Loucy (cell line): ENCODE data around the gene PTTG1IP.
A peak's percentile ranks its signal among the peaks of the same experiment; 100 is the strongest.

Source experiments
- H2AFZ ChIP-seq: fragments of 200-600 bp; sonication (generic); 2 replicates; pipeline ENCODE4 v1.6.0; 2016; ENCODE audit warnings: antibody characterized with exemption, mild to moderate bottlenecking, low read length, moderate library complexity
- H3F3A ChIP-seq: fragments of 200-600 bp; 2 replicates; pipeline ENCODE4 v1.6.0; 2016; ENCODE audit warnings: antibody characterized with exemption, low read depth, mild to moderate bottlenecking
- H3K27me3 ChIP-seq: fragments of 200-600 bp; sonication (generic); 2 replicates; pipeline ENCODE4 v1.6.1; 2014; ENCODE audit warnings: low read length, mild to moderate bottlenecking; ENCODE audit not compliant: insufficient read depth, poor library complexity, severe bottlenecking
- H3K36me3 ChIP-seq: fragments of 200-600 bp; sonication (generic); 2 replicates; pipeline ENCODE4 v1.6.1; 2016; ENCODE audit warnings: low read length; ENCODE audit not compliant: insufficient read depth
- H3K4me1 ChIP-seq: fragments of 200-600 bp; sonication (generic); 2 replicates; pipeline ENCODE4 v1.5.1; 2014; ENCODE audit warnings: low read length, mild to moderate bottlenecking; ENCODE audit not compliant: insufficient read depth, poor library complexity, severe bottlenecking
- H3K4me2 ChIP-seq: fragments of 200-600 bp; sonication (generic); 2 replicates; pipeline ENCODE4 v1.6.0; 2014; ENCODE audit warnings: antibody characterized with exemption, low read length, low read depth, mild to moderate bottlenecking; ENCODE audit not compliant: poor library complexity, severe bottlenecking
- H3K4me3 ChIP-seq: fragments of 200-600 bp; sonication (generic); 2 replicates; pipeline ENCODE4 v1.5.1; 2014; ENCODE audit warnings: low read length, mild to moderate bottlenecking, mixed read lengths; ENCODE audit not compliant: poor library complexity, severe bottlenecking
- H3K79me2 ChIP-seq: fragments of 200-600 bp; sonication (generic); 2 replicates; pipeline ENCODE4 v1.6.1; 2014; ENCODE audit warnings: low read length; ENCODE audit not compliant: insufficient read depth
- H3K9ac ChIP-seq: fragments of 200-600 bp; sonication (generic); 2 replicates; pipeline ENCODE4 v1.6.0; 2014; ENCODE audit warnings: mild to moderate bottlenecking, low read depth, low read length, moderate library complexity; ENCODE audit not compliant: poor library complexity, severe bottlenecking
- H3K9me2 ChIP-seq: fragments of 200-600 bp; sonication (generic); replicated peaks from 2 replicates; pipeline ENCODE4 v1.6.1; 2016; ENCODE audit warnings: low read depth, low read length, mixed read lengths
- H3K9me3 ChIP-seq: fragments of 200-600 bp; sonication (generic); 2 replicates; pipeline ENCODE4 v1.6.1; 2014; ENCODE audit warnings: mild to moderate bottlenecking, antibody characterized with exemption, low read length, low read depth; ENCODE audit not compliant: insufficient read depth
- H4K20me1 ChIP-seq: fragments of 200-600 bp; sonication (generic); 2 replicates; pipeline ENCODE4 v1.6.0; 2014; ENCODE audit warnings: antibody characterized with exemption, low read length, mild to moderate bottlenecking; ENCODE audit not compliant: insufficient read depth, poor library complexity, severe bottlenecking
- EZH2phosphoT487 ChIP-seq: fragments of 200-600 bp; IDR thresholded peaks from 2 replicates; pipeline ENCODE4 v1.6.1; 2018; ENCODE audit warnings: antibody characterized with exemption, mild to moderate bottlenecking, moderate library complexity, borderline replicate concordance
- TF ChIP-seq, protein P1 (sequence below): fragments of 200-600 bp; sonication (generic); conservative IDR thresholded peaks from 2 replicates; pipeline ENCODE4 v1.5.1; 2014; ENCODE audit warnings: mild to moderate bottlenecking, antibody characterized with exemption, low read length

Gene PTTG1IP

DNA sequence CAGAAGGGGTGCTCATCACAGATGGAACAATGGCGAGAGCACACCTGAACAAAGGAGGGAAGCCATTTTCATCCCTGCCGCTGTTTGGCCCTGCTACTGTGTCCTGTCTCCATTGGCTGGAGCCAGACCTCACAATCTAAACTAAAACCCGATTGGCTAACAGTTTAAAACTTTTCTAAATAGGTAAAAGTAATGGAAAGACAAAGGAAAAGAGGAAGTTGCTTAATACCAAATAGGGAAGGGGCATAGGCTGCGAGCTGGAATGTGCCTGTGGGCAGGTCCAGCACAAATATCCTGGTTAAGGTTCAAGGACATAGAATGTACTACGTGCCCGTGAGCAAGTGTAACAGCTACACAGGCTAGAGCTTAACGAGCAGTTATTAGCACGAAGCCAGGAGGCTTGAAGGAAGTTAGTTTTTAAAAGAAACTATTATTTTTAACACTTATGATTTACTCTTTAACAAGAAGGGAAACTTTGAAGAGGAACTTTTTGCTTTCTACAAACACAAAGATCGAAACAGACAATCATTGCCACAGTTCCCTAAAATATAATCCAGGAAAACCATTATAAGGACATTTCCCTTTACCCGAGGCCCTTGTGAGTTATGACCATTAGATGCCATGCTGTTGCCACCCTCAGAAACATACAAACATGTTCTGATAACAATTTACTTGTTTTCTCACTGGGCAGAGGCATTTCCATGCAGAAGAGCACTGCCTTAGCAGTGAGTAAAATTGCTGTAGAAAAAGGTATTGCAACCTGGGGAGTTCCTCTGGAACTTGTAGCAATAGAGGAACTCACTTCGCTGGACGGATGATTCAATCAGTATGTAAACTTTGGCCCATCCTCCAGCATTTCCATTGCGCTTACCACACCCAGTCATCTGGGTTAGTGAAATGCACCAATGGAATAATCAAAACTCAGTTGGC lies 4.8 kb upstream of the PTTG1IP start:
- H3K79me2 ChIP-seq, result peaks cover 2% of the 10 kb centered on the region; the same call in 1 of the 2 replicates
- no peak overlapping the region for H3K4me3 ChIP-seq
- peaks cover 30% of the 10 kb centered on the region for H3K4me1 ChIP-seq
- H4K20me1 ChIP-seq, result no peaks in the 10 kb centered on the region
- H3K9me2 ChIP-seq, result no peaks in the 10 kb centered on the region
- H3F3A ChIP-seq, result no peaks in the 10 kb centered on the region
- H2AFZ ChIP-seq, result no peak overlapping the region
- no peaks in the 10 kb centered on the region for H3K36me3 ChIP-seq
- H3K4me2 ChIP-seq, result no peak overlapping the region
- no peaks in the 10 kb centered on the region for H3K27me3 ChIP-seq
- H3K9me3 ChIP-seq, result no peaks in the 10 kb centered on the region
- H3K9ac ChIP-seq, result no peak overlapping the region
- TF ChIP-seq, protein P1, sequence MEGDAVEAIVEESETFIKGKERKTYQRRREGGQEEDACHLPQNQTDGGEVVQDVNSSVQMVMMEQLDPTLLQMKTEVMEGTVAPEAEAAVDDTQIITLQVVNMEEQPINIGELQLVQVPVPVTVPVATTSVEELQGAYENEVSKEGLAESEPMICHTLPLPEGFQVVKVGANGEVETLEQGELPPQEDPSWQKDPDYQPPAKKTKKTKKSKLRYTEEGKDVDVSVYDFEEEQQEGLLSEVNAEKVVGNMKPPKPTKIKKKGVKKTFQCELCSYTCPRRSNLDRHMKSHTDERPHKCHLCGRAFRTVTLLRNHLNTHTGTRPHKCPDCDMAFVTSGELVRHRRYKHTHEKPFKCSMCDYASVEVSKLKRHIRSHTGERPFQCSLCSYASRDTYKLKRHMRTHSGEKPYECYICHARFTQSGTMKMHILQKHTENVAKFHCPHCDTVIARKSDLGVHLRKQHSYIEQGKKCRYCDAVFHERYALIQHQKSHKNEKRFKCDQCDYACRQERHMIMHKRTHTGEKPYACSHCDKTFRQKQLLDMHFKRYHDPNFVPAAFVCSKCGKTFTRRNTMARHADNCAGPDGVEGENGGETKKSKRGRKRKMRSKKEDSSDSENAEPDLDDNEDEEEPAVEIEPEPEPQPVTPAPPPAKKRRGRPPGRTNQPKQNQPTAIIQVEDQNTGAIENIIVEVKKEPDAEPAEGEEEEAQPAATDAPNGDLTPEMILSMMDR, result no peak
- TF ChIP-seq EZH2phosphoT487, result no peak

DNA sequence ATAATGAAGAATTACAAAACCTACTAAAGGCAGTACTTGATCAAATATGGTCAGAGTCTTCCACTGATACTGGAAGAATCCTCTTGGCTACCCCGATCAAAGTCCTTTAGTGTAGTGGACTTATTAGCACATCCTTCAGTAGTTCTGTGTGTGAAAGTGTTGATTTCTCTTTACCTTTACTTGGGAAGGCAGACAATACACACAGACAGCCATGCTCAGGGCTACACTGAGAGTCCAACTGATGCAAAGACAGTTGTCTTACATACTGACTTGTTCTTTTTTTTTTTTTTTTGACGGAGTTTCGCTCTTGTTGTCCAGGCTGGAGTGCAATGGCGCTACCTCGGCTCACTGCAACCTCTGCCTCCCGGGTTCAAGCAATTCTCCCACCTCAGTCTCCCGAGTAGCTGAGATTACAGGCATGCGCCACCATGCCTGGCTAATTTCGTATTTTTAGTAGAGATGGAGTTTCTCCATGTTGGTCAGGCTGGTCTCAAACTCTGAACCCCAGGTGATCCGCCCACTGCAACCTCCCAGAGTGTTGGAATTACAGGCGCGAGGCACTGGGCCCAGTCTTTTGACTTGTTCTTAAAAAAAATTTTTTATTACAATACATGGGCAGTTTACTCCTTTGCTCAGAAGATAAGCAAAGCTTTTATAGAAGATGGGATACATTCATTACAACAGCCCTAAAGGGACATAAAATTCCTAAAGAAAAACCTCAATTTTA lies 3.5 kb upstream of the PTTG1IP start:
- no peaks in the 10 kb centered on the region for H3K27me3 ChIP-seq
- no peak overlapping the region for H3K9ac ChIP-seq
- H4K20me1 ChIP-seq, result peaks cover 10% of the 10 kb centered on the region
- H3K79me2 ChIP-seq, result peaks cover 15% of the 10 kb centered on the region
- no peak overlapping the region for H2AFZ ChIP-seq
- TF ChIP-seq, protein P1, result no peak
- no peak for TF ChIP-seq EZH2phosphoT487
- H3K9me2 ChIP-seq, result no peaks in the 10 kb centered on the region
- no peak overlapping the region for H3K4me2 ChIP-seq
- peaks cover 31% of the 10 kb centered on the region for H3K4me1 ChIP-seq
- no peaks in the 10 kb centered on the region for H3F3A ChIP-seq
- no peak overlapping the region for H3K4me3 ChIP-seq
- no peaks in the 10 kb centered on the region for H3K9me3 ChIP-seq
- H3K36me3 ChIP-seq, result no peaks in the 10 kb centered on the region

DNA sequence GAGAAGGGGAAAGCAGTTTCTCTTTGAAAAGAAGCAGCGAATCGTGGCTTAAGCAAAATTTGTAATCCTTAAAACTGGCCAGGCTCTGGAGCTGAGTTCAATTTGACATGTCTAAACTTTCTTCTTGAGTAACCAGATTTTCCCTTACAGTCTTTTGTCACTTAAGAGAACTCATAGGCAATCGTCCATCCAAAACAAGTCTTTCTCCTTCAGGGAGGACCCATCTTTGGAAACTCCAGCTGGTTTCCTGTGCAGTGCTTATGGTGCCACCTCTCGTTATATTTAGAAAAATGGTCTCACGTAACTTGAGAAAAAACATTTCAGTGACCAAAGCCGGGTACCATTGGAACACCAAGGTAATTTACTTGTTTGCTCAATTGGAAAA lies 1.8 kb upstream of the PTTG1IP start:
- peak overlapping the region; percentile 86 for H3K4me3 ChIP-seq

More for the DNA sequence above, 1.8 kb upstream of the PTTG1IP start:
- H3K9me2 ChIP-seq, result no peaks in the 10 kb centered on the region
- no peaks in the 10 kb centered on the region for H3F3A ChIP-seq
- H3K9ac ChIP-seq, result peak overlapping the region; percentile 78
- peak overlapping the region; percentile 90 for H3K4me2 ChIP-seq
- H2AFZ ChIP-seq, result peak overlapping the region; percentile 78; the same call in 1 of the 2 replicates
- H3K79me2 ChIP-seq, result peaks cover 32% of the 10 kb centered on the region
- no peaks in the 10 kb centered on the region for H3K36me3 ChIP-seq
- H3K4me1 ChIP-seq, result peaks cover 31% of the 10 kb centered on the region
- no peaks in the 10 kb centered on the region for H3K27me3 ChIP-seq
- H3K9me3 ChIP-seq, result no peaks in the 10 kb centered on the region
- no peak for TF ChIP-seq EZH2phosphoT487
- TF ChIP-seq, protein P1, result peak; percentile 57
- peaks cover 27% of the 10 kb centered on the region for H4K20me1 ChIP-seq
